A549 (cell line): ENCODE measurements around the gene HOMER1. TPM values are rescaled to one million over a fixed set of nuclear protein-coding genes. Genes with fewer than 3 reads are reported as not detected.

Experiments used
- ATAC-seq, 2 experiments: fragments of 200-7000 bp in 1 of 2; fragments of >200 bp in 1 of 2; cut with Nextera tagmentation in 1 of 2; cut with Tn5 transposase in 1 of 2; 3 replicates each; pipeline versions ENCODE4 v1.8.0 to v1.9.1; 2018 to 2020; ENCODE audit warnings: mild to moderate bottlenecking in 1 of 2, moderate library complexity in 1 of 2
- CTCF ChIA-PET: fragments of 300-600 bp; sonication (Branson Sonifier 250); formaldehyde crosslinking; extraction: SDS; loops from one replicate; lab custom pipeline; 2021; ENCODE audit warnings: antibody characterized with exemption, inconsistent platforms; lab: Yijun Ruan, JAX
- POLR2A ChIA-PET: fragments of 350-600 bp; formaldehyde crosslinking; extraction: SDS; loops from one replicate; lab custom pipeline; 2021; ENCODE audit warnings: antibody characterized with exemption, inconsistent platforms; lab: Yijun Ruan, JAX
- DNase-seq, 2 experiments: peaks; one replicate each; pipeline versions ENCODE4 v3.0.0 to v3.0.0-alpha.2; 2011 to 2016; ENCODE audit warnings: low read depth in 1 of 2, low spot score in 1 of 2
- FAIRE-seq: peaks from 2 replicates; lab custom pipeline; 2011; peaks lifted over from hg19 to GRCh38; lab: Jason Lieb, UNC
- H3K27ac ChIP-seq, 2 experiments: fragments of >200 bp; sonication (Bioruptor Twin); formaldehyde crosslinking; 3 replicates each; pipeline ENCODE4 v1.5.1; 2016 to 2017
- H3K4me1 ChIP-seq: fragments of >200 bp; sonication (Bioruptor Twin); formaldehyde crosslinking; 3 replicates; pipeline ENCODE4 v1.6.1; 2016
- H3K4me2 ChIP-seq: fragments of >200 bp; sonication (Bioruptor Twin); formaldehyde crosslinking; 3 replicates; pipeline ENCODE4 v1.6.1; 2016
- H3K4me3 ChIP-seq: fragments of >200 bp; sonication (Bioruptor Twin); formaldehyde crosslinking; 3 replicates; pipeline ENCODE4 v1.5.1; 2016
- H3K9me3 ChIP-seq: fragments of >200 bp; sonication (Bioruptor Twin); formaldehyde crosslinking; 3 replicates; pipeline ENCODE4 v1.6.1; 2016
- CBX2 ChIP-seq: fragments of 200-600 bp; sonication (generic); IDR thresholded peaks from 2 replicates; pipeline ENCODE4 v1.6.1; 2016; ENCODE audit warnings: low read depth, mild to moderate bottlenecking, borderline replicate concordance
- EHMT2 ChIP-seq: fragments of 200-600 bp; sonication (generic); IDR thresholded peaks from 2 replicates; pipeline ENCODE4 v1.6.1; 2016; ENCODE audit warnings: antibody characterized with exemption, low read depth, mild to moderate bottlenecking, moderate library complexity
- EP300 ChIP-seq, 2 experiments: fragments of >200 bp; sonication (Bioruptor Twin); formaldehyde crosslinking; IDR thresholded peaks; 2 replicates in 1 of 2; 3 replicates in 1 of 2; pipeline ENCODE4 v1.6.1; 2016 to 2017
- FOSB ChIP-seq: fragments of 250-450 bp; sonication (Bioruptor Pico); IDR thresholded peaks from 2 replicates; pipeline ENCODE4 v1.5.0; 2020; ENCODE audit warnings: mild to moderate bottlenecking, moderate library complexity
- GATA3 ChIP-seq: IDR thresholded peaks from 2 replicates; pipeline ENCODE4 v1.6.1; 2012; ENCODE audit warnings: borderline replicate concordance
- HDAC2 ChIP-seq: fragments of 200-600 bp; sonication (generic); IDR thresholded peaks from 2 replicates; pipeline ENCODE4 v1.6.1; 2016
- HEYL ChIP-seq: fragments of 250-450 bp; sonication (Bioruptor Pico); IDR thresholded peaks from 2 replicates; pipeline ENCODE4 v1.8.0; 2021; ENCODE audit warnings: mild to moderate bottlenecking, moderate library complexity
- HOXB13 ChIP-seq: fragments of 250-450 bp; sonication (Bioruptor Pico); IDR thresholded peaks from 2 replicates; pipeline ENCODE4 v1.5.0; 2020; ENCODE audit warnings: low read depth, mild to moderate bottlenecking, moderate library complexity
- JUN ChIP-seq, 2 experiments: fragments of >200 bp; sonication (Bioruptor Twin); formaldehyde crosslinking; IDR thresholded peaks; 2 replicates in 1 of 2; 3 replicates in 1 of 2; pipeline ENCODE4 v1.6.1; 2016 to 2017
- KDM5A ChIP-seq: fragments of 200-600 bp; sonication (generic); IDR thresholded peaks from 2 replicates; pipeline ENCODE4 v1.6.1; 2016; ENCODE audit warnings: antibody characterized with exemption, mild to moderate bottlenecking
- MAFK ChIP-seq: fragments of 450-650 bp; IDR thresholded peaks from 2 replicates; pipeline ENCODE4 v1.6.1; 2014; ENCODE audit not compliant: partially characterized antibody
- MYC ChIP-seq: IDR thresholded peaks from 2 replicates; pipeline ENCODE4 v1.6.1; 2012; ENCODE audit warnings: mild to moderate bottlenecking, inconsistent platforms, low read length, improper control_type of control experiment, borderline replicate concordance
- NFE2L2 ChIP-seq: fragments of 150-350 bp; conservative IDR thresholded peaks from 2 replicates; pipeline ENCODE4 v1.6.1; 2014; ENCODE audit warnings: low read length
- NPAS2 ChIP-seq: fragments of 250-450 bp; sonication (Bioruptor Pico); IDR thresholded peaks from 2 replicates; pipeline ENCODE4 v1.8.0; 2022; ENCODE audit warnings: mild to moderate bottlenecking, moderate library complexity, borderline replicate concordance
- PHF8 ChIP-seq: fragments of 200-600 bp; sonication (generic); IDR thresholded peaks from 2 replicates; pipeline ENCODE4 v1.6.1; 2016; ENCODE audit warnings: low read depth, mild to moderate bottlenecking, antibody characterized with exemption, moderate library complexity, borderline replicate concordance
- POLR2AphosphoS2 ChIP-seq: conservative IDR thresholded peaks from 2 replicates; pipeline ENCODE4 v1.6.1; 2012; ENCODE audit warnings: low read length, improper control_type of control experiment, inconsistent platforms
- RAD21 ChIP-seq, 2 experiments: fragments of >200 bp in 1 of 2; sonication (Bioruptor Twin) in 1 of 2; formaldehyde crosslinking in 1 of 2; IDR thresholded peaks in 1 of 2; conservative IDR thresholded peaks in 1 of 2; 2 replicates in 1 of 2; 3 replicates in 1 of 2; pipeline ENCODE4 v1.6.1; 2012 to 2018; ENCODE audit warnings: inconsistent platforms in 1 of 2
- RNF2 ChIP-seq: fragments of 200-600 bp; sonication (generic); IDR thresholded peaks from 2 replicates; pipeline ENCODE4 v1.6.1; 2016; ENCODE audit warnings: low read depth, mild to moderate bottlenecking, antibody characterized with exemption, moderate library complexity, borderline replicate concordance
- TFCP2L1 ChIP-seq: fragments of 250-450 bp; sonication (Bioruptor Pico); IDR thresholded peaks from 2 replicates; pipeline ENCODE4 v1.5.0; 2021; ENCODE audit warnings: mild to moderate bottlenecking
- WGBS: methylation state at CpG from one replicate; pipeline ENCODE4 v1.1.6; 2017; ENCODE audit errors: missing lambda C conversion rate; 5-methylcytosine and 5-hydroxymethylcytosine counted together
- polyA plus RNA-seq, 4 experiments: library from polyadenylated mRNA; depleted of rRNA in 3 of 4; stranded (reverse); fragments of >200 nt; fragmentation: RNase III in 1 of 4; extraction: RNeasy Plus Mini Kit Qiagen cat#74134 plus additional on column Dnase treatment in 1 of 4; gene quantifications; 2 replicates in 3 of 4; 3 replicates in 1 of 4; pipeline ENCODE4 v1.2.3, GENCODE V29; 2011 to 2017
- TF ChIP-seq, protein P1 (sequence below): fragments of 250-450 bp; sonication (Bioruptor Pico); IDR thresholded peaks from 2 replicates; pipeline ENCODE4 v1.5.0; 2020; ENCODE audit warnings: low read depth, mild to moderate bottlenecking, moderate library complexity
- TF ChIP-seq, protein P2 (sequence below): fragments of 250-450 bp; sonication (Bioruptor Pico); IDR thresholded peaks from 2 replicates; pipeline ENCODE4 v1.5.0; 2021; ENCODE audit warnings: mild to moderate bottlenecking, moderate library complexity, borderline replicate concordance

The HOMER1 gene
- polyA plus RNA-seq, 2 of the 4 experiments (the other 2 are of a cell fraction) = 6.0 to 9.3 TPM

DNA sequence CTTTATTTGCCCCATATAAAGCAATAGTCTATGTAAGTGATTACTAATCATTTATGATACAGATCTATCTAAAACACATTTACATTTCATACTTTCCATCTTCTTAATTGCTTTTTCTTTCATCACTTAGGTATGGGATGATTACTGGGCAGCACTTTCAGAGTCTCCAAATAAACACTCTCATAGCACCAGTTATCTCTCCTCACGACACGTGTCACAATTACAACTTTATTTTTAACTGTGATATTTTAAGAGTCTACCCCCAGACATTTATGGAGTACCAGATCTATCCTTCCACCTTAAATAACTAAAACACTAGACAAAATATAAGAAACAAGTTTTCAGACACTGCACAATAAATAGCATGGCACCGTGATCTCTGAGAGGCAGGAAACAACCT lies 32.9 kb downstream of the HOMER1 start:
- FAIRE-seq (no peak), ATAC-seq (no peak)
- ChIA-PET POLR2A (no interaction called here), CTCF (interaction anchor here (0.5 to 1.7 kb wide), 2 partner anchors 16 to 35 kb away, joined by 3 to 7 read pairs; no protein-coding TSS in a partner anchor)
- H3K4me2 ChIP-seq = no peak overlapping the region
- TF ChIP-seq EHMT2 (no peak), HDAC2 (no peak), MAFK (no peak), NPAS2 (CRISPR knock-in tag) (no peak), GATA3 (no peak), RNF2 (no peak), TFCP2L1 (CRISPR knock-in tag) (no peak)
- TF ChIP-seq, all 56 proteins: peak for 0
- 89% methylated on average over 3 of the region's 3 CpGs for WGBS
- Histone ChIP-seq H3K27ac (no peak overlapping the region), H3K4me3 (no peak overlapping the region), H3K4me1 (peaks cover 6% of the 10 kb centered on the region; the same call in 1 of the 3 replicates), H3K9me3 (no peaks in the 10 kb centered on the region)
- no peak for DNase-seq

DNA sequence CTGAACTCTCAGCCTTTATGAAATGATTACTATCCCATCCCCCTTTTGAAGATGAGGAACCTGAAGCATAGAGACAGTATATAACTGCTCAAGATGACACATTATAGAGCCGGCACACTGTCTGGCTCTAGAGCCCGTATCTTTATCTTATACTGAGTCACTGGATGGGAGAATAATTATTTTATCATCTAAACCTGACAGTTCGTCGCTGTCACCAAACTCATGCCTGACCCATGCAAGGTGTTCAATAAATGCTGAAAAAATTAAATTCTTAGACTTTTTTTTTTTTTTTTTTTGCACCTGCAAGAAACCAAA lies 38.8 kb downstream of the HOMER1 start:
- Histone ChIP-seq H3K9me3 (no peaks in the 10 kb centered on the region), H3K4me3 (no peak overlapping the region), H3K4me2 (no peak overlapping the region), H3K4me1 (peaks cover 4% of the 10 kb centered on the region; the same call in 1 of the 3 replicates), H3K27ac (no peak overlapping the region)
- FAIRE-seq = no peak
- CTCF ChIA-PET = interaction anchor here (0.7 to 1.3 kb wide), 2 partner anchors 12 to 341 kb away, joined by 3 read pairs; no protein-coding TSS in a partner anchor
- ATAC-seq = no peak
- POLR2A ChIA-PET = no interaction called here
- no peak for TF ChIP-seq HEYL (CRISPR knock-in tag)
- TF ChIP-seq EP300 (IDR thresholded peaks at IDR 0.05) = no peak
- no peak for TF ChIP-seq PHF8
- TF ChIP-seq RAD21 (conservative IDR thresholded peaks at IDR 0.05 in 1 of 2, IDR thresholded peaks at IDR 0.05 in 1 of 2) = no peak
- no peak for TF ChIP-seq FOSB (CRISPR knock-in tag)
- TF ChIP-seq POLR2AphosphoS2 = no peak
- TF ChIP-seq, protein P1, sequence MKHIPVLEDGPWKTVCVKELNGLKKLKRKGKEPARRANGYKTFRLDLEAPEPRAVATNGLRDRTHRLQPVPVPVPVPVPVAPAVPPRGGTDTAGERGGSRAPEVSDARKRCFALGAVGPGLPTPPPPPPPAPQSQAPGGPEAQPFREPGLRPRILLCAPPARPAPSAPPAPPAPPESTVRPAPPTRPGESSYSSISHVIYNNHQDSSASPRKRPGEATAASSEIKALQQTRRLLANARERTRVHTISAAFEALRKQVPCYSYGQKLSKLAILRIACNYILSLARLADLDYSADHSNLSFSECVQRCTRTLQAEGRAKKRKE (CRISPR knock-in tag) = no peak
- TF ChIP-seq, protein P2, sequence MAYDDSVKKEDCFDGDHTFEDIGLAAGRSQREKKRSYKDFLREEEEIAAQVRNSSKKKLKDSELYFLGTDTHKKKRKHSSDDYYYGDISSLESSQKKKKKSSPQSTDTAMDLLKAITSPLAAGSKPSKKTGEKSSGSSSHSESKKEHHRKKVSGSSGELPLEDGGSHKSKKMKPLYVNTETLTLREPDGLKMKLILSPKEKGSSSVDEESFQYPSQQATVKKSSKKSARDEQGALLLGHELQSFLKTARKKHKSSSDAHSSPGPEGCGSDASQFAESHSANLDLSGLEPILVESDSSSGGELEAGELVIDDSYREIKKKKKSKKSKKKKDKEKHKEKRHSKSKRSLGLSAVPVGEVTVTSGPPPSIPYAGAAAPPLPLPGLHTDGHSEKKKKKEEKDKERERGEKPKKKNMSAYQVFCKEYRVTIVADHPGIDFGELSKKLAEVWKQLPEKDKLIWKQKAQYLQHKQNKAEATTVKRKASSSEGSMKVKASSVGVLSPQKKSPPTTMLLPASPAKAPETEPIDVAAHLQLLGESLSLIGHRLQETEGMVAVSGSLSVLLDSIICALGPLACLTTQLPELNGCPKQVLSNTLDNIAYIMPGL = no peak
- TF ChIP-seq JUN (IDR thresholded peaks at IDR 0.05) = no peak
- no peak for TF ChIP-seq NFE2L2
- no peak for TF ChIP-seq HOXB13 (CRISPR knock-in tag)
- no peak for TF ChIP-seq CBX2
- TF ChIP-seq KDM5A = no peak
- TF ChIP-seq MYC = no peak
- DNase-seq = no peak
- WGBS = 92% methylated on average over 4 of the region's 4 CpGs

DNA sequence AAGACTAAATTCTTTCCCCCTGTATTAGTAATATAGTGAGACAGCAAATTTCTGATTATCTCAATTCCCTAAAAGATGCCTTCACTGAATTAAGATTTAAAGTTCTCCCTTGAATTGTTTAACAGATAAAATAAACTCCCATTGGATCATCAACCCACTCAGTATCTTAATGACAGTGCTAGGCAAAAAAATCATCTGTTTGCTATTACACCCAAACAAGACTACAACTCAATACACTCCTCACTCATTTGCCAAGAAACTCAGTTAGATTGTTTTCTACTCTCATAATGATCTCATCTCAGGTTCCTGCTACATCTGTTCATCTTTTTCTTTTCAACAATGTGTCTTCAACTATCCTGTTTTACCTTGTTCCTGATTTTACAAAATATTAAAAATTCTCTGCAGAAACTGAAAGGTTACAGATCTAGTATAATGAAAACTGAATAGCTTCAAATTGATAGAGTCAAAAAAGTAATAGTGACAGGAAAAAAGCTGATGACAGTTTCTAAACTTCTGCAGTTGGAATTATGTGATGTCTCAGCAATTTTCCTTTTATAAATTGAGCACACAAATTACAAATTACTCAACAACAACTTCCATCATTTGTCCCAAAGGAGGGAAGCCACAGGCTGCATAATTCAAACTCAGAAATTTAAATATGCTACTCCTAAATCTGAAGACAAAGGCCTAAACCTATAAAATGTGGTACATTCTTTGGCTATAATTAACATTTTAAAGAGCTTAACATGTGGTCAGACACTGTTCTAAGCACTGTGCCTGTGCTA lies 39.4 kb downstream of the HOMER1 start:
- FAIRE-seq = no peak
- ATAC-seq = no peak
- POLR2A ChIA-PET = no interaction called here

More for the DNA sequence above, 39.4 kb downstream of the HOMER1 start:
- Histone ChIP-seq H3K27ac (no peak overlapping the region), H3K4me1 (peaks cover 4% of the 10 kb centered on the region; the same call in 1 of the 3 replicates), H3K4me2 (no peak overlapping the region), H3K9me3 (no peaks in the 10 kb centered on the region), H3K4me3 (no peak overlapping the region)
- CTCF ChIA-PET = interaction anchor here (0.7 to 2.7 kb wide), 4 partner anchors 10 to 450 kb away, joined by 3 to 10 read pairs (median 3); no protein-coding TSS in a partner anchor
- no peak for TF ChIP-seq HOXB13 (CRISPR knock-in tag)
- peak; percentile 88 for TF ChIP-seq MAFK
- no peak for DNase-seq
